HepG2 (cell line): ENCODE results near the gene ITSN2. TPM values are rescaled to one million over a fixed set of nuclear protein-coding genes. Genes with fewer than 3 reads are reported as not detected.

Experiments used
- ATAC-seq: fragments of 200-7000 bp; cut with Tn5 transposase; 3 replicates; pipeline ENCODE4 v1.9.1; 2020; ENCODE audit warnings: mild to moderate bottlenecking, moderate library complexity
- BruUV-seq: library from RNA; stranded (reverse); fragments of 400-500 nt; replicated peaks from 2 replicates; lab custom pipeline; 2021; lab: Mats Ljungman, UMichigan
- CTCF ChIA-PET: fragments of 300-600 bp; formaldehyde crosslinking; extraction: SDS; loops from one replicate; lab custom pipeline; 2021; ENCODE audit warnings: low total read pairs, inconsistent platforms, low intra/inter-chr PET ratio; lab: Yijun Ruan, JAX
- POLR2A ChIA-PET: fragments of 350-600 bp; sonication (Branson Sonifier 250); formaldehyde crosslinking; loops from one replicate; lab custom pipeline; 2020; ENCODE audit warnings: antibody characterized with exemption, inconsistent platforms; lab: Yijun Ruan, JAX
- DNase-seq: peaks from one replicate; pipeline ENCODE4 v3.0.0-alpha.2; 2015; ENCODE audit warnings: low spot score
- FAIRE-seq: peaks from 3 replicates; lab custom pipeline; 2011; peaks lifted over from hg19 to GRCh38; lab: Jason Lieb, UNC
- H2AFZ ChIP-seq: one replicate; pipeline ENCODE4 v1.6.1; 2011; ENCODE audit warnings: low read length, inconsistent platforms
- H3K27ac ChIP-seq: fragments of 300-600 bp; 3 replicates; pipeline ENCODE4 v1.8.0; 2011; ENCODE audit warnings: mixed run types, mild to moderate bottlenecking, mixed read lengths, low read length, inconsistent platforms; ENCODE audit not compliant: insufficient read depth; ENCODE audit errors: extremely low read length
- H3K27me3 ChIP-seq, 2 experiments: fragments of 200-600 bp in 1 of 2; 2 replicates in 1 of 2; 3 replicates in 1 of 2; pipeline versions ENCODE4 v1.6.0 to v1.8.0; 2011; ENCODE audit warnings: low read length in 2 of 2, mild to moderate bottlenecking in 2 of 2, moderate library complexity in 2 of 2, inconsistent platforms in 1 of 2; ENCODE audit not compliant: insufficient read depth in 2 of 2, control insufficient read depth in 1 of 2
- H3K36me3 ChIP-seq, 2 experiments: fragments of 200-600 bp in 1 of 2; replicated peaks in 1 of 2; 2 replicates in 1 of 2; 3 replicates in 1 of 2; pipeline versions ENCODE4 v1.5.1 to v1.8.0; 2011; ENCODE audit warnings: low read length in 2 of 2, inconsistent platforms in 1 of 2; ENCODE audit not compliant: insufficient read depth in 2 of 2, control insufficient read depth in 1 of 2
- H3K4me1 ChIP-seq: 2 replicates; pipeline ENCODE4 v1.5.1; 2012; ENCODE audit warnings: low read length, inconsistent platforms; ENCODE audit not compliant: insufficient read depth
- H3K4me2 ChIP-seq: 2 replicates; pipeline ENCODE4 v1.6.0; 2011; ENCODE audit warnings: low read depth, low read length, inconsistent platforms
- H3K4me3 ChIP-seq, 3 experiments: fragments of 200-600 bp in 1 of 3; sonication (generic), shearing (Covaris generic) in 1 of 3; replicated peaks in 1 of 3; 2 replicates each; pipeline ENCODE4 v1.5.1; 2011 to 2016; ENCODE audit warnings: low read length in 3 of 3, inconsistent platforms in 2 of 3, low read depth in 2 of 3, mild to moderate bottlenecking in 2 of 3, control low read depth in 1 of 3, mixed read lengths in 1 of 3; ENCODE audit not compliant: insufficient read depth in 1 of 3
- H3K79me2 ChIP-seq: one replicate; pipeline ENCODE4 v1.6.1; 2011; ENCODE audit warnings: low read length, inconsistent platforms; ENCODE audit not compliant: insufficient read depth
- H3K9ac ChIP-seq: 2 replicates; pipeline ENCODE4 v1.6.0; 2011; ENCODE audit warnings: mild to moderate bottlenecking, low read depth, low read length, inconsistent platforms; ENCODE audit not compliant: insufficient read depth
- H3K9me3 ChIP-seq: 2 replicates; pipeline ENCODE4 v1.5.1; 2012; ENCODE audit warnings: mild to moderate bottlenecking, low read length
- H4K20me1 ChIP-seq: 2 replicates; pipeline ENCODE4 v1.6.0; 2011; ENCODE audit warnings: inconsistent platforms, mild to moderate bottlenecking, low read length, moderate library complexity; ENCODE audit not compliant: insufficient read depth
- PRDM10 ChIP-seq: sonication (generic); formaldehyde crosslinking; IDR thresholded peaks from 2 replicates; pipeline ENCODE4 v1.4.0; 2020; ENCODE audit warnings: low read depth, missing genetic modification reagents
- ZEB1 ChIP-seq: IDR thresholded peaks from 2 replicates; pipeline ENCODE4 v1.6.1; 2012; ENCODE audit warnings: mild to moderate bottlenecking, low read depth, inconsistent platforms; ENCODE audit not compliant: insufficient replicate concordance
- ZNF205 ChIP-seq: IDR thresholded peaks from 2 replicates; pipeline ENCODE4 v1.6.1; 2018; ENCODE audit warnings: missing biosample characterization, missing genetic modification reagents
- ZNF567 ChIP-seq: sonication (generic); formaldehyde crosslinking; IDR thresholded peaks from 2 replicates; pipeline ENCODE4 v1.8.1; 2023; ENCODE audit warnings: mild to moderate bottlenecking, missing genetic modification reagents, borderline replicate concordance
- WGBS: methylation state at CpG from one replicate; pipeline ENCODE4 v1.1.6; 2017; ENCODE audit warnings: low lambda C conversion rate; 5-methylcytosine and 5-hydroxymethylcytosine counted together
- in situ Hi-C: cut with HindIII; loops from 2 replicates; pipeline ENCODE4 v1.10.0; 2017; ENCODE audit warnings: low pct_unique_long_range_greater_than_20kb; ENCODE audit not compliant: extremely low pct_ligation_motif_present
- intact Hi-C: fragments of 100-400 bp; cut with micrococcal nuclease; formaldehyde crosslinking; loops from one replicate; pipeline ENCODE4 v1.10.0; 2022; ENCODE audit not compliant: unreplicated experiment
- polyA plus RNA-seq, 8 experiments: library from polyadenylated mRNA; depleted of rRNA in 3 of 8; stranded (reverse) in 7 of 8; unstranded in 1 of 8; fragments of >200 nt; fragmentation: Illumina TruSeq in 4 of 8; extraction: Trizol in 4 of 8; gene quantifications; 2 replicates each; pipeline versions ENCODE4 v1.2.1 to v1.2.3, GENCODE V29; 2011 to 2016; ENCODE audit warnings: low read depth in 4 of 8, missing spikeins in 1 of 8, mixed read lengths in 1 of 8; ENCODE audit not compliant: insufficient read depth in 1 of 8
- total RNA-seq, 5 experiments: library from RNA; depleted of rRNA; stranded (reverse); fragments of >200 nt; fragmentation: Illumina TruSeq; extraction: Trizol; gene quantifications; 2 replicates each; pipeline ENCODE4 v1.2.3, GENCODE V29; 2016; ENCODE audit warnings: low read depth in 1 of 5
- TF ChIP-seq, protein P1 (sequence below): sonication (generic); formaldehyde crosslinking; IDR thresholded peaks from 2 replicates; pipeline ENCODE4 v1.5.1; 2020; ENCODE audit warnings: missing genetic modification reagents, mild to moderate bottlenecking, borderline replicate concordance
- TF ChIP-seq, protein P2 (sequence below): sonication (generic); formaldehyde crosslinking; IDR thresholded peaks from 2 replicates; pipeline ENCODE4 v1.4.0; 2020; ENCODE audit warnings: missing genetic modification reagents; ENCODE audit errors: not compliant biosample characterization

The ITSN2 gene
- total and polyA plus RNA-seq, 2 of the 13 experiments (the other 11 are each of a cell fraction or from before 2014, with no cell fraction given), result 26.0 to 26.6 TPM

DNA sequence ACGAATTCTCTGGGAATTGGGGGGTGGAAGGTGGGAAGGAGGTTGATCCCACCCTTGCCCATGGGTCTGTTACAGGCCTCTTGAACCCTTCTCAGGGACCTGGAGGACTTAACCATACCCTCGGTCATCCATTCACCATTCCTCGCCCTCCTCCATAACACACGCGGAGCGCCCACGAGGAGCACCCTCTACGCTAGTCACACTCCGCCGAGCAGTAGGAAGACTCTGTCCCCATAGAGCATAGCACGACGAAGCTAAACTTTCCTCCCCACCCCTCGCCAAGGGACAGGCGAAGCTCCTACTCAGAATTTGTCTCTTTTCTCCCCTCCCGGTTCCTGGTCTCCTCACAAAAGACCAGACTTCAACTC lies 611 bp upstream of the ITSN2 start (continued):
- TF ChIP-seq PRDM10, result 0 out of 2 replicates have a peak, but pooled peaks have one; percentile 3

GRCh38 chr2:24359129-24360049 lies 947 bp downstream of the ITSN2 start:
- WGBS, result 17% methylated on average over 31 of the region's 46 CpGs
- Histone ChIP-seq H3K79me2 (peaks cover 35% of the 10 kb centered on the region), H3K4me1 (peaks cover 34% of the 10 kb centered on the region), H3K36me3 (no peaks in the 10 kb centered on the region), H3K9me3 (no peaks in the 10 kb centered on the region), H3K27me3 (no peaks in the 10 kb centered on the region; a peak in 1 of 5 replicates), H3K4me2 (peak overlapping the region; percentile 79), H4K20me1 (no peaks in the 10 kb centered on the region), H3K4me3 (peak overlapping the region; percentile 92 to 95 (median 93)), H3K9ac (peak overlapping the region; percentile 90), H3K27ac (peak overlapping the region; percentile 67), H2AFZ (no peak overlapping the region)
- in situ Hi-C loops (no loop called here), intact Hi-C loops (loop anchor here (1.0 kb wide), 1 partner anchor 139 kb away; no protein-coding TSS in a partner anchor)
- ChIA-PET POLR2A (interaction anchor here (1.0 to 1.8 kb wide), 7 partner anchors 8 to 433 kb away, joined by 3 to 10 read pairs (median 3); partner anchors contain the start of genes CENPO and PTRHD1), CTCF (no interaction called here)
- ATAC-seq (peak; percentile 17), FAIRE-seq (peak; percentile 44), DNase-seq (no peak)
- BruUV-seq, result TSS peak; percentile 87
- TF ChIP-seq, protein P1, sequence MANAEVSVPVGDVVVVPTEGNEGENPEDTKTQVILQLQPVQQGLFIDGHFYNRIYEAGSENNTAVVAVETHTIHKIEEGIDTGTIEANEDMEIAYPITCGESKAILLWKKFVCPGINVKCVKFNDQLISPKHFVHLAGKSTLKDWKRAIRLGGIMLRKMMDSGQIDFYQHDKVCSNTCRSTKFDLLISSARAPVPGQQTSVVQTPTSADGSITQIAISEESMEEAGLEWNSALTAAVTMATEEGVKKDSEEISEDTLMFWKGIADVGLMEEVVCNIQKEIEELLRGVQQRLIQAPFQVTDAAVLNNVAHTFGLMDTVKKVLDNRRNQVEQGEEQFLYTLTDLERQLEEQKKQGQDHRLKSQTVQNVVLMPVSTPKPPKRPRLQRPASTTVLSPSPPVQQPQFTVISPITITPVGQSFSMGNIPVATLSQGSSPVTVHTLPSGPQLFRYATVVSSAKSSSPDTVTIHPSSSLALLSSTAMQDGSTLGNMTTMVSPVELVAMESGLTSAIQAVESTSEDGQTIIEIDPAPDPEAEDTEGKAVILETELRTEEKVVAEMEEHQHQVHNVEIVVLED (CRISPR knock-in tag), result no peak
- TF ChIP-seq, protein P2, sequence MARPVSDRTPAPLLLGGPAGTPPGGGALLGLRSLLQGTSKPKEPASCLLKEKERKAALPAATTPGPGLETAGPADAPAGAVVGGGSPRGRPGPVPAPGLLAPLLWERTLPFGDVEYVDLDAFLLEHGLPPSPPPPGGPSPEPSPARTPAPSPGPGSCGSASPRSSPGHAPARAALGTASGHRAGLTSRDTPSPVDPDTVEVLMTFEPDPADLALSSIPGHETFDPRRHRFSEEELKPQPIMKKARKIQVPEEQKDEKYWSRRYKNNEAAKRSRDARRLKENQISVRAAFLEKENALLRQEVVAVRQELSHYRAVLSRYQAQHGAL (CRISPR knock-in tag), result peak; percentile 35
- TF ChIP-seq ZNF567 (no peak; the same call in 1 of the 2 replicates), ZEB1 (peak; percentile 64), ZNF205 (peak; percentile 1; the same call in 1 of the 2 replicates)
